SK-N-SH (cell line): ENCODE results near the gene SUCLA2. TPM values are rescaled to one million over a fixed set of nuclear protein-coding genes. Genes with fewer than 3 reads are reported as not detected.

ENCODE experiments used
- CTCF ChIA-PET: fragments of 300-600, 350-600 bp; formaldehyde crosslinking; extraction: SDS; loops from one replicate; lab custom pipeline; 2021; lab: Yijun Ruan, JAX
- POLR2A ChIA-PET: fragments of 350-600 bp; sonication (Branson Sonifier 250); formaldehyde crosslinking; extraction: SDS; loops from one replicate; lab custom pipeline; 2020; ENCODE audit warnings: antibody characterized with exemption, inconsistent platforms; lab: Yijun Ruan, JAX
- DNase-seq: peaks from one replicate; pipeline ENCODE4 v3.0.0; 2012
- H2AFZ ChIP-seq: fragments of 200-600 bp; sonication (generic); 2 replicates; pipeline ENCODE4 v1.8.1; 2016; ENCODE audit warnings: antibody characterized with exemption, mild to moderate bottlenecking, low read depth
- H3F3A ChIP-seq: fragments of 200-600 bp; sonication (generic); replicated peaks from 2 replicates; pipeline ENCODE3; 2016; ENCODE audit warnings: antibody characterized with exemption, mild to moderate bottlenecking; ENCODE audit not compliant: insufficient read depth
- H3K27ac ChIP-seq, 2 experiments: fragments of 200-500 bp in 1 of 2; fragments of 200-600 bp in 1 of 2; sonication (Bioruptor generic) in 1 of 2; sonication (generic), shearing (Covaris generic) in 1 of 2; 2 replicates each; pipeline versions ENCODE4 v1.5.1 to v1.6.1; 2014 to 2016; ENCODE audit warnings: low read depth in 2 of 2, inconsistent platforms in 1 of 2, low read length in 1 of 2, mild to moderate bottlenecking in 1 of 2, mixed read lengths in 1 of 2
- H3K27me3 ChIP-seq: fragments of 200-600 bp; sonication (generic), shearing (Covaris generic); 2 replicates; pipeline ENCODE4 v1.6.1; 2016; ENCODE audit warnings: mixed run types; ENCODE audit not compliant: insufficient read depth
- H3K36me3 ChIP-seq, 2 experiments: fragments of 200-500 bp in 1 of 2; fragments of 200-600 bp in 1 of 2; sonication (Bioruptor generic) in 1 of 2; sonication (generic) in 1 of 2; replicated peaks in 1 of 2; 2 replicates each; pipeline versions ENCODE3 to v1.5.1; 2014 to 2016; ENCODE audit warnings: low read length in 1 of 2, mild to moderate bottlenecking in 1 of 2; ENCODE audit not compliant: insufficient read depth in 2 of 2, control insufficient read depth in 1 of 2
- H3K4me1 ChIP-seq, 2 experiments: fragments of 200-500 bp in 1 of 2; fragments of 200-600 bp in 1 of 2; sonication (Bioruptor generic) in 1 of 2; sonication (generic), shearing (Covaris generic) in 1 of 2; 2 replicates each; pipeline versions ENCODE4 v1.5.1 to v1.6.1; 2014 to 2016; ENCODE audit warnings: low read depth in 1 of 2, low read length in 1 of 2, mixed run types in 1 of 2; ENCODE audit not compliant: insufficient read depth in 2 of 2, control insufficient read depth in 1 of 2
- H3K4me2 ChIP-seq: fragments of 200-600 bp; sonication (generic), shearing (Covaris generic); 2 replicates; pipeline ENCODE4 v1.6.1; 2017; ENCODE audit warnings: mixed run types
- H3K4me3 ChIP-seq, 2 experiments: fragments of 200-500 bp in 1 of 2; fragments of 200-600 bp in 1 of 2; sonication (Bioruptor generic) in 1 of 2; sonication (generic), shearing (Covaris generic) in 1 of 2; 2 replicates each; pipeline versions ENCODE4 v1.5.1 to v1.8.1; 2014 to 2016; ENCODE audit warnings: low read depth in 2 of 2, inconsistent platforms in 1 of 2, low read length in 1 of 2, mild to moderate bottlenecking in 1 of 2, mixed read lengths in 1 of 2, moderate library complexity in 1 of 2
- H3K79me2 ChIP-seq: fragments of 200-600 bp; sonication (generic); 2 replicates; pipeline ENCODE4 v1.8.1; 2017; ENCODE audit warnings: mild to moderate bottlenecking; ENCODE audit not compliant: insufficient read depth
- H3K9ac ChIP-seq: fragments of 200-600 bp; sonication (generic); 2 replicates; pipeline ENCODE4 v1.6.1; 2017; ENCODE audit warnings: mixed run types
- H3K9me2 ChIP-seq: fragments of 200-600 bp; sonication (generic); 2 replicates; pipeline ENCODE4 v1.6.1; 2017; ENCODE audit warnings: mixed run types
- H3K9me3 ChIP-seq: fragments of 200-600 bp; sonication (generic); 2 replicates; pipeline ENCODE4 v1.6.1; 2017; ENCODE audit warnings: mixed run types, mild to moderate bottlenecking, moderate library complexity
- H4K20me1 ChIP-seq: fragments of 200-600 bp; sonication (generic); 2 replicates; pipeline ENCODE4 v1.6.1; 2017; ENCODE audit warnings: mild to moderate bottlenecking, mixed run types; ENCODE audit not compliant: insufficient read depth
- EP300 ChIP-seq, 2 experiments: IDR thresholded peaks; 2 replicates each; pipeline versions ENCODE4 v1.4.0 to v1.6.1; 2012; ENCODE audit warnings: borderline replicate concordance in 1 of 2, low read depth in 1 of 2, low read length in 1 of 2
- EZH2phosphoT487 ChIP-seq: fragments of 200-600 bp; sonication (generic); IDR thresholded peaks from 2 replicates; pipeline ENCODE4 v1.6.1; 2017; ENCODE audit warnings: low read depth, mixed run types, mild to moderate bottlenecking, antibody characterized with exemption, moderate library complexity, borderline replicate concordance
- NFIC ChIP-seq: IDR thresholded peaks from 2 replicates; pipeline ENCODE4 v1.4.0; 2012; ENCODE audit warnings: borderline replicate concordance
- NRF1 ChIP-seq: IDR thresholded peaks from 2 replicates; pipeline ENCODE4 v1.6.1; 2012; ENCODE audit warnings: low read depth, mild to moderate bottlenecking, low read length
- RFX5 ChIP-seq: IDR thresholded peaks from 2 replicates; pipeline ENCODE4 v1.6.1; 2012; ENCODE audit warnings: mild to moderate bottlenecking, improper control_type of control experiment, low read length
- SMC3 ChIP-seq: IDR thresholded peaks from 2 replicates; pipeline ENCODE4 v1.6.1; 2012; ENCODE audit warnings: low read depth, low read length, improper control_type of control experiment
- TAF1 ChIP-seq: IDR thresholded peaks from 2 replicates; pipeline ENCODE4 v1.6.1; 2012; ENCODE audit warnings: low read depth, mild to moderate bottlenecking, low read length, moderate library complexity, borderline replicate concordance
- TCF12 ChIP-seq: IDR thresholded peaks from 2 replicates; pipeline ENCODE4 v1.4.0; 2012
- TEAD4 ChIP-seq: IDR thresholded peaks from 2 replicates; pipeline ENCODE4 v1.4.0; 2012; ENCODE audit warnings: mild to moderate bottlenecking, borderline replicate concordance; ENCODE audit not compliant: insufficient read depth
- WGBS: methylation state at CpG from one replicate; pipeline ENCODE4 v1.1.6; 2017; ENCODE audit warnings: low lambda C conversion rate; 5-methylcytosine and 5-hydroxymethylcytosine counted together
- polyA plus RNA-seq, 3 experiments: library from polyadenylated mRNA; depleted of rRNA; stranded (reverse); fragments of >200 nt; gene quantifications; 2 replicates each; pipeline ENCODE4 v1.2.3, GENCODE V29; 2012
- TF ChIP-seq, protein P1 (sequence below): IDR thresholded peaks from 2 replicates; pipeline ENCODE4; 2012
- TF ChIP-seq, protein P2 (sequence below): IDR thresholded peaks from 2 replicates; pipeline ENCODE4 v1.6.1; 2012; ENCODE audit warnings: mild to moderate bottlenecking, low read depth, low read length, moderate library complexity
- TF ChIP-seq, protein P3 (sequence below): IDR thresholded peaks from 2 replicates; pipeline ENCODE4 v1.4.0; 2012; ENCODE audit warnings: low read depth, borderline replicate concordance

Gene SUCLA2
- polyA plus RNA-seq, 1 of the 3 experiments (the other 2 are of a cell fraction) = 24.8 TPM

DNA sequence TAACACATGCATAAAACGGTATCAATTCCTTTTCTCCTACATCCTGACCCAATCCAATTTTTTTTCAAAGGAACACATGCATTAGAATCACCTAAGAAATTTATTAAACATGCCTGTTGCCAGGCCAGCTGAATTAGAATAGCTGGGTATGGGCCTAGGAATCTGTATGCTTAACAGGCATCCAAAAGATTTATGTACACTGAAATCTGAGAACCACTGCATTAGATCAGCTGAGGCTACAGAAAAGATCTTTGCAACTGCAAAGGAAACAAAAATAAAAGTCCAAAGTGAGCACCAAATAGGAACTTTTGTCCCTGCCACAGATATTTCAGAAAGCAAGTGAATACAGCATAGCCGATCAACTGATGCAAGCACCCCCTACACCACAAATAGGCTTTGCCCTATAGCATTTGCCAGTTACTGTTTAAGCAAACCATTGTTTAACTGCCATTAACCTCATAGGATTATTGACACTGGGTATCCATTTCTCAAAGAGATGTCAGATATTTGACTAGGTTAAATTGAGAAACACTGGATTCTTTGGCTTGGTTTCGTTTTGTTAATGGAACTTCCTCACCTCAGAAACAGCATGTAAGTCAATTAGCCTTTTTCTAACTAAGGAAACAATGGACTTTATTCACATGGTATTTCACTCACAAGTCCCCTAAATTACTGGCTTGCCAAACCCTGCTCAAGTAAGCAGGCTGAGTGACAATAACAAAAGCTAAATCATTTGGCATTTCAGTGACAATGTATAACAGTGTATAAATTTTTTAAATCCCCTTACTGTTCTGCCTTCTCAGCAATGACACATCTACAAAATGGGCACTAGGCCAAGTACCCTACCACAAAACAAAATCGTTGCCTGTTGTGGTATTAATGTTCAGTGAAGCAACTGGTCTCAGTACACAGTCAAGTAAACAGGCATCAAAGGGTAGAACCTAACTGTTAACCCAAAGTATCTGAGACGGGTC lies 67.8 kb downstream of the SUCLA2 start:
- Histone ChIP-seq H4K20me1 (no peaks in the 10 kb centered on the region), H3K27ac (no peak overlapping the region), H3K27me3 (no peaks in the 10 kb centered on the region), H3K36me3 (peaks cover 3 to 7% of the 10 kb centered on the region in 2 experiments), H3K9ac (no peak overlapping the region), H3K9me2 (no peaks in the 10 kb centered on the region), H2AFZ (no peak overlapping the region), H3K4me3 (no peak overlapping the region), H3K79me2 (no peaks in the 10 kb centered on the region), H3K4me1 (no peaks in the 10 kb centered on the region; a peak in 1 of 4 replicates), H3K4me2 (no peak overlapping the region), H3K9me3 (no peaks in the 10 kb centered on the region)
- CTCF ChIA-PET = no interaction called here
- POLR2A ChIA-PET = no interaction called here
- 73% methylated on average over 5 of the region's 5 CpGs for WGBS
- TF ChIP-seq, protein P1, sequence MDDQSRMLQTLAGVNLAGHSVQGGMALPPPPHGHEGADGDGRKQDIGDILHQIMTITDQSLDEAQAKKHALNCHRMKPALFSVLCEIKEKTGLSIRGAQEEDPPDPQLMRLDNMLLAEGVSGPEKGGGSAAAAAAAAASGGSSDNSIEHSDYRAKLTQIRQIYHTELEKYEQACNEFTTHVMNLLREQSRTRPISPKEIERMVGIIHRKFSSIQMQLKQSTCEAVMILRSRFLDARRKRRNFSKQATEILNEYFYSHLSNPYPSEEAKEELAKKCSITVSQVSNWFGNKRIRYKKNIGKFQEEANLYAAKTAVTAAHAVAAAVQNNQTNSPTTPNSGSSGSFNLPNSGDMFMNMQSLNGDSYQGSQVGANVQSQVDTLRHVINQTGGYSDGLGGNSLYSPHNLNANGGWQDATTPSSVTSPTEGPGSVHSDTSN = peak; percentile 59
- TF ChIP-seq, protein P2, sequence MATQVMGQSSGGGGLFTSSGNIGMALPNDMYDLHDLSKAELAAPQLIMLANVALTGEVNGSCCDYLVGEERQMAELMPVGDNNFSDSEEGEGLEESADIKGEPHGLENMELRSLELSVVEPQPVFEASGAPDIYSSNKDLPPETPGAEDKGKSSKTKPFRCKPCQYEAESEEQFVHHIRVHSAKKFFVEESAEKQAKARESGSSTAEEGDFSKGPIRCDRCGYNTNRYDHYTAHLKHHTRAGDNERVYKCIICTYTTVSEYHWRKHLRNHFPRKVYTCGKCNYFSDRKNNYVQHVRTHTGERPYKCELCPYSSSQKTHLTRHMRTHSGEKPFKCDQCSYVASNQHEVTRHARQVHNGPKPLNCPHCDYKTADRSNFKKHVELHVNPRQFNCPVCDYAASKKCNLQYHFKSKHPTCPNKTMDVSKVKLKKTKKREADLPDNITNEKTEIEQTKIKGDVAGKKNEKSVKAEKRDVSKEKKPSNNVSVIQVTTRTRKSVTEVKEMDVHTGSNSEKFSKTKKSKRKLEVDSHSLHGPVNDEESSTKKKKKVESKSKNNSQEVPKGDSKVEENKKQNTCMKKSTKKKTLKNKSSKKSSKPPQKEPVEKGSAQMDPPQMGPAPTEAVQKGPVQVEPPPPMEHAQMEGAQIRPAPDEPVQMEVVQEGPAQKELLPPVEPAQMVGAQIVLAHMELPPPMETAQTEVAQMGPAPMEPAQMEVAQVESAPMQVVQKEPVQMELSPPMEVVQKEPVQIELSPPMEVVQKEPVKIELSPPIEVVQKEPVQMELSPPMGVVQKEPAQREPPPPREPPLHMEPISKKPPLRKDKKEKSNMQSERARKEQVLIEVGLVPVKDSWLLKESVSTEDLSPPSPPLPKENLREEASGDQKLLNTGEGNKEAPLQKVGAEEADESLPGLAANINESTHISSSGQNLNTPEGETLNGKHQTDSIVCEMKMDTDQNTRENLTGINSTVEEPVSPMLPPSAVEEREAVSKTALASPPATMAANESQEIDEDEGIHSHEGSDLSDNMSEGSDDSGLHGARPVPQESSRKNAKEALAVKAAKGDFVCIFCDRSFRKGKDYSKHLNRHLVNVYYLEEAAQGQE = no peak
- no peak for TF ChIP-seq TCF12
- no peak for TF ChIP-seq TEAD4
- TF ChIP-seq NFIC = 0 out of 2 replicates have a peak, but pooled peaks have one; percentile 28
- TF ChIP-seq NRF1 = no peak
- TF ChIP-seq, all 33 proteins: peak for 2
- DNase-seq = no peak
- no peaks in the 10 kb centered on the region for H3F3A ChIP-seq

DNA sequence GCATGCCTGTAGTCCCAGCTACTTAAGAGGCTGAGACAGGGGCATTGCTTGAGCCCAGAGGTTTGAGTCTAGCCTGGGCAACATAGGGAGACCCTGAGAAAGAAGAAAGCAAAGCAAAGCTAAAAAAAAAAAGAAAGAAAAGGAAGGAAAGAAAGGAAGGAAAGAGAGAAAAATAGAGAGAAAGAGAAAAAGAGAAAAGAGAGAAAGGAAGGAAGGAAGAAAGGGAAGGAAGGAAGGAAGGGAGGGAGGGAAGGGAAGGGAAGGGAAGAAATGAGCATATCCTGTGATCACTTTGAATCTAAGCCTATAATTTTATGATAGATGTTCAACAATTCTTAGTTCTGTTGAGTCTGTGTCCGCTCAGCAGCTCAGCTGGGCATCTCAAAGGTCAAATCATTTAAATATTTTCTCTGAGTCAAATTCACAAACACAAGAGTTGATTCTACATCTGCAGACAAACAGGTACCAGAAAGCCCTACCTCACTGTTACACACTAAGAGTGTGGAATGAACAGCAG lies 70.4 kb downstream of the SUCLA2 start:
- no peak for DNase-seq
- no peaks in the 10 kb centered on the region for H3K9me2 ChIP-seq
- no peaks in the 10 kb centered on the region for H3K27me3 ChIP-seq
- WGBS = 95% methylated on average over 1 of the region's 1 CpG
- H2AFZ ChIP-seq = no peak overlapping the region
- CTCF ChIA-PET = no interaction called here
- no peaks in the 10 kb centered on the region for H3K4me1 ChIP-seq
- H3K9ac ChIP-seq = no peak overlapping the region
- H3K4me3 ChIP-seq = no peak overlapping the region
- no peaks in the 10 kb centered on the region for H3K79me2 ChIP-seq
- H4K20me1 ChIP-seq = no peaks in the 10 kb centered on the region
- H3K36me3 ChIP-seq = no peaks in the 10 kb centered on the region
- no peak overlapping the region for H3K27ac ChIP-seq
- no peak for TF ChIP-seq SMC3
- TF ChIP-seq EP300 (IDR thresholded peaks at IDR 0.05; ENCODE audit: borderline replicate concordance in 1 of 2, low read depth in 1 of 2, low read length in 1 of 2) = no peak
- TF ChIP-seq TAF1 = no peak
- TF ChIP-seq, protein P3, sequence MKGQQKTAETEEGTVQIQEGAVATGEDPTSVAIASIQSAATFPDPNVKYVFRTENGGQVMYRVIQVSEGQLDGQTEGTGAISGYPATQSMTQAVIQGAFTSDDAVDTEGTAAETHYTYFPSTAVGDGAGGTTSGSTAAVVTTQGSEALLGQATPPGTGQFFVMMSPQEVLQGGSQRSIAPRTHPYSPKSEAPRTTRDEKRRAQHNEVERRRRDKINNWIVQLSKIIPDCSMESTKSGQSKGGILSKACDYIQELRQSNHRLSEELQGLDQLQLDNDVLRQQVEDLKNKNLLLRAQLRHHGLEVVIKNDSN = no peak
- no peak for TF ChIP-seq RFX5
- no peak for TF ChIP-seq NFIC
- no peak for TF ChIP-seq EZH2phosphoT487
- no peak for TF ChIP-seq NRF1
- TF ChIP-seq, all 33 proteins: peak for 0
- no peaks in the 10 kb centered on the region for H3F3A ChIP-seq
- POLR2A ChIA-PET = no interaction called here
- no peak overlapping the region for H3K4me2 ChIP-seq
- H3K9me3 ChIP-seq = no peaks in the 10 kb centered on the region
